Gastrocnemius medialis (tissue), 4 donors: ENCODE results near the gene CACNA1C.

Experiments used
- CTCF ChIP-seq, 5 experiments: fragments of 450-650 bp in 3 of 5; fragments of 200-600 bp in 2 of 5; sonication (generic) in 2 of 5; IDR thresholded peaks in 4 of 5; conservative IDR thresholded peaks in 1 of 5; 1 replicate in 4 of 5; 2 replicates in 1 of 5; pipeline ENCODE4 v1.5.1; 2016 to 2019; ENCODE audit warnings: antibody characterized with exemption in 5 of 5, mild to moderate bottlenecking in 3 of 5, moderate library complexity in 3 of 5
- POLR2A ChIP-seq, 2 donors: fragments of 450-650 bp; IDR thresholded peaks; one replicate each; pipeline ENCODE4 v1.6.1; 2017; ENCODE audit warnings: antibody characterized with exemption in 2 of 2, mild to moderate bottlenecking in 2 of 2, moderate library complexity in 2 of 2

- TF ChIP-seq CTCF (IDR thresholded peaks at IDR 0.05 in 4 of 5, conservative IDR thresholded peaks at IDR 0.05 in 1 of 5) (no peak), POLR2A (IDR thresholded peaks at IDR 0.05) (no peak)
Measured at GRCh38 chr12:2244013-2244861, 191.4 kb downstream of the CACNA1C start.
